HG03354 (cell line): Measurements from ENCODE around the gene NTM.

Experiments used
- ATAC-seq: cut with Tn5 transposase; IDR thresholded peaks from one replicate; pipeline ENCODE4 v1.9.1; 2021; ENCODE audit warnings: mild to moderate bottlenecking; ENCODE audit not compliant: unreplicated experiment, poor library complexity, severe bottlenecking

NTM gene

DNA sequence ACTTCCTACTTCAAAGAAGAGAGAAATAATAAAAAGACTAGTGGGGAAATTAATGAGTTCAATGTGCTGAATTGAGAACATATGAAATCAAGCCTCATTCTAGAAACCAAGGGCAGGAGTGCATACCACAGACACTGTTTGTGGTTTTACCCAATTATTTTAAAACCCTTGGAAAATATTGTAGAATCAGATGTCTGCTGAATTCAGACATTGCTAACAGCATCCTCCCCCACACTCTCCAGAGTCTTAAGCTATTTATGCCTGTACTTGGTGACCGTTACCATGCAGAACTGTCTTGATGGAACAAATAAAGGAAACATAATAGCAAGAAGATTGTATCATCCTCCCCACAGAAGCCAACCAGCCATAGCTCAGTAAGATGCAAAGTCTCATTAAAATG lies 850.1 kb downstream of the NTM start:
- ATAC-seq, result no peak

- no peak for ATAC-seq
These were observed 851.9 kb downstream of the NTM start for GRCh38 chr11:132222345-132222744.

- no peak for ATAC-seq
These were observed 856.1 kb downstream of the NTM start for GRCh38 chr11:132226522-132226921.

- ATAC-seq, result no peak
These were observed 858.4 kb downstream of the NTM start for GRCh38 chr11:132228746-132229325.

DNA sequence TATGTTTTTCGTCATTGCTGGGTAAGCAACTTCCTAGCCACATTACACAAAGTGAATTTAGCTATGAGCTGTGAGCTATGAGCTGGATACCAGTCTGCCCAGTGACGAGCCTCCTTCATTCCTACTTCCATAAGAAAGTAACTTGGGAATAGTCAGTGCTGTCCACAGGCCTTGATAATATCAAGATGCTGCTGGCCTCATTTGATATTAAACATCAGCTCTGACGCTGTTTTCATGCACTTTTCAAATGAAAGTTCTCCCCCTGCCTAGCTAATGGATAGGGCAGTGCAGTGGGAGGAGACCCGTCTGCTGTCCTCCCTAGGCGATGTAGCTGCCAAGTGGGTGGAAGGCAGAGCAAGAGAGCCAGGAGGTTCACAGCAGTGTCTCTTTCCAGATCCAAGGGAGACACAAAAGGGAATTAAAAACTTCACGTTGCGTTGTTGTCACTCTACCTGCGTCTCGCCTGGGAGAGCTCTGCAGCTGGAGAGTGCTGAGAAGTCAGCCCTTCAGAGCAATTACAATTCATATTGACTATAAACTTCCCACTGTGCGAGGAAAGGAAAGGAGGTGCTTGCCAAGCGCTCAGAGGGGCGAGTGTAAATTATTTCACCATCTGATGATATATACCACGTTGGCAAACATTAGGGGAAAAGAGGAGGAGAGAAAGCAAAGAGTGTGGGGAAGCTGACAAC lies 861.4 kb downstream of the NTM start:
- no peak for ATAC-seq

- no peak for ATAC-seq
These were observed 864.5 kb downstream of the NTM start for GRCh38 chr11:132234878-132235277.

GRCh38 chr11:132237781-132238180 lies 867.4 kb downstream of the NTM start:
- no peak for ATAC-seq

DNA sequence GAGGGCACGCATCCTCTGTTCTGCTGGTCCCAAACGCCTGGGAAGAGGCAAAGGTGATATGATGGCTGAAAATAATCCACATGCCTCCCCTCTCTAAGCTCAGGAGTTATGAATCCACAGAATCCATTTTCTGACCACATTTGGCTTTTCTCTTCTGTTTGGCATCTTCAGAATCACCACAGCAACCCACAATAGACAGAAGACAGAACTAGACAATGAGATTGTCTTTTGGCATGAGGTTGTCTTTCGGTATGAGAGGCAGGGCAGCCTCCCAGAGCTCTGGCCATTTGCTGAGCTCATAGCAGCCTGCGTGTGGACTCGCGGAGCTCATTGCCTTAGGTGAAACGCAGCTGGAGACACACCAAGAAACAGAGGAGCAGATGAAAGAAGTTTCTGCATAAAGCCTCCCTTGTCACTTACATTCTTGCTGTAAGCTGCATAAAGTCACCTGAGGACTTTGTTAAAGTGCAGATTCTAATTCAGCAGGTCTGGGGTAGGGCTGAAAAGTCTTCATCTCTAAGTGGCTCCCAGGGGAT lies 868.0 kb downstream of the NTM start:
- ATAC-seq, result no peak

DNA sequence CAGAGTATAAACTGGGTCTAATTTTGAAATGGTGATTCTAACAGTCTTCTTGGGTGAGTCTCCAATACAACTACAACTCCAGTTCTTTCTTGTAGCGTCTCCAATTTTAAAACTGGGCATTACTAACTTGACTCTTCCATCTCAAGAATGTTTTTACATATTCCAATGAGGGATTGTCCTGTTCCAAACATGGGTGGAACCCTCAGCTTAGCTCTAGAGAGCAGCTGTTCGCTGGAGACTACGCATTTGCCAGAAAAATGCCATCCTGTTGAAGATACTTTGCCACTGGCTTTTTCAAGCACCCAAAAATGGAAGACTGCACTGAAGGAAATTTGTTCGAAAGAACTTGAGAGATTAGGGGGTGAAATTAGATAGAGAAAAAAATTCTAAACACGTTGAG lies 870.0 kb downstream of the NTM start:
- no peak for ATAC-seq

GRCh38 chr11:132242632-132243031 lies 872.2 kb downstream of the NTM start:
- no peak for ATAC-seq

GRCh38 chr11:132244846-132245245 lies 874.4 kb downstream of the NTM start:
- ATAC-seq, result no peak

DNA sequence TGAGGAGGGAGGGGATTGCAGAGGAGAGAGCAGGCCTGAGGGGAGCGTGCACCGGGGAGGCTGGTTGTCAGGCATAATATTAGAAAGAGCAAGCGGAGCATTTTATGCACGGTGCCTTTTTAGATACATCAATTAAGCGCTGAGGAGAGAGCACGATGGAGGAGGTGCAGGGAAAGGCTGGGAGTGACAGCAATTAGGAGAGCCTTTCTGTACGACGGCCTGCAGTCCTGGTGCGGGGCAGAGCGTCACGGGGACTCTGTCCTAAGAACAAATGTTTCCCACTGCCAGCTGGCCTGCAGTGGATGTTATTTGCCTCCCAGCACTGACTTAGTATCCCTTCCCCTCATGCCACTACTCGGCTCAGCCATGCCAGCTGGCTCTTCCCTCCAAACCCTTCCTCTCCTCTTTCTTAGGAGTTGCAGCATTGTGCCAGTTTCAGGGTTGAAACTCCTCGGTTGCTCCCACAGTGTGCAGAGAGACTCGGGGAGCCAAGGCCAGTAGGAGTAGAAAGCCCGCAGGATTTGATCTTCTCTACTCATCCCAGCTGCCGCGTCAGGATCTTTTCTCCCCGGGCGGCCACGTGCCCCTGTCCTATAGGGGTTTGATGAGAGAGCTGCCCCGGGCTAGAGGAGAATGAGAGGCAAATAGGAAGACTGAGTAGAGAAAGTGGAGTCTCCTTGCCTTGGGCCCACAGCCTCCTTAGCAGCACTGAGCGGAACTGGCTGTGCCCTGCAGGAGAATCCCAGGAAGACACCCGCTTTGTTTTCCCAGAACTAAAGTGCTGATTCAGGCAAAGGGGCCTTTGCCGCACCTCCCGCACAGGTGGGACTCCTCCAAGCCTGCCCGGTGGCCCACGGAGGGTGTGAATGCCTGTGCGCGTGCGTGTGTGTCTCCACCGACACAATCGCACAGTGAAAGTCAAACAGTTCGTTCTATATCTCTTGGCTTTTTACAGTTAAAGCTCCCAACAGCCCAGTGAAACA lies 875.3 kb downstream of the NTM start:
- ATAC-seq, result no peak

GRCh38 chr11:132248580-132248979 lies 878.2 kb downstream of the NTM start:
- ATAC-seq, result no peak

DNA sequence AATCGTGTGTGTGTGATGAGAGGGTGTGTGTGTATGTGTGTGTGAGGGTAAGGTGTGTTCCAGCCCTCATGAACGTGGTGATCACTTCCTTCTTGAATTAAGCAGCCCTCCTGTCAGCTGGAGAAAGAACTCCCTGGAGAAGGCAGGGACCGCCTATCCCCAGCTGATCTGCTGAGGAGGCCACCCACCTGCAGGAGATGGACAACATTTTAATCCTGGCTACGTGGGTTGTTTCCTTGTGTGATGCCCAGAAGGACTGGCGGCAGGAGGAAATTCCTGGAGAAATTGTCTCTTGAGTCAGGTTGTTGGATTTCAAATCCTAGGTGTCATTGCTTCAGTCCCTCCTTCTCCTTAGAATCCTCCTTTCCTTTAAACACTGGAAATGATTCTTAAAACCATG lies 878.8 kb downstream of the NTM start:
- no peak for ATAC-seq

DNA sequence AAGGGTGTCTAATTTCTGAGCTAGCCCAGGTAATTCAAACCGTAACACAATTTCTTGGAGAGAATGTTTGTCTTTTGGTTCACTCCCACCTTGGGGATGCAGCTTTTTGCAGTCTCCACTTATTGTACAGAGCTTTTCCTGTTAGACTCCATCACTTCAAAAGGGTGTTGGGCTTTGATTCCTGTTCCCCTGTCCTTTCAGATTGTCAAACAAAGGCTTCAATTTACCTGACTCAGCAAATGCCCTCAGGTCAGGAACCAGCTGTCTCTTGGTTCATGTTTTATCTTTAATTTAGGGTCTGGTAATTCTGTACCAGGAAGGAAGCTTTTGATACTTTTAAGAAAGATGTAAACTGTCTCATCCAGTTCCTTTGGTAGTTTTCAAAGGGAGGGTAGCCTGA lies 880.6 kb downstream of the NTM start:
- no peak for ATAC-seq

DNA sequence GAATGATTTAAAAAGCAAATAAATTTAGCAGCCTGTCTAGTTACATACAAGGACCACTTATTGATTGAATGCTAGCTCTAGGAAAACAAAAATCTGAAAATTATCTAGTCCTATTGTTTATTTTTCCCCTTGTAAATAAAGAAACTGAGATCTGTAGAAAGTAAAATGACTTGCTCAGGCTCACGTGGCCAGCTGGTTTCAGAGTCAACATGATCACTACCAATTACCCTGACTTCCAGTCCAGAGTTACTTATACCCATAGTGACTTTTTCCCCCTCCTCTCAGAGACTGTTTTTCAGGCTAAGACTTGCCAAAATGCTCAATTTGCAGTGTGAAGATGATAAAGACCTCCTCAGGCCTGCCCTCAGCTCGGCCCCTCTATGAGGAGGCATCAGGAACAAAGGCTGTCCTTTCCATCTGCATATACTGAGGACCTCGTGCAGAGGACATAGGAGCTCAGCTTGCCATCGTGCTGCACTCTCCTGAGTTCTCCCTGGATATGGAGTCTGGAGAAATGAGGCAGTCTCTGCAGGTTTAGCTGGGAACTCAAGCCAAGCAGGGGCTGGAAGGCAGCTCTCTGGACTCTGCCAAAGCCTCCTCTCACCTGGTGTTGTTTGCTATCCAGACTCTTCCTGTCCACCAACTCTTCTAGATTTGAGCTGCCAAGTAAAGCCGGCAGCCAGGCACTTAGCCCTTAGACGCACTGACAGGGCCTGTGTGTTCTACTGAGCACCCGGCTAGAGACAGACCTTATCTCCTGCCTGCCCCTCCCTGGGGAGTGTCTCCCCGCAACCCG lies 883.3 kb downstream of the NTM start:
- no peak for ATAC-seq

GRCh38 chr11:132254906-132255305 lies 884.5 kb downstream of the NTM start:
- no peak for ATAC-seq

DNA sequence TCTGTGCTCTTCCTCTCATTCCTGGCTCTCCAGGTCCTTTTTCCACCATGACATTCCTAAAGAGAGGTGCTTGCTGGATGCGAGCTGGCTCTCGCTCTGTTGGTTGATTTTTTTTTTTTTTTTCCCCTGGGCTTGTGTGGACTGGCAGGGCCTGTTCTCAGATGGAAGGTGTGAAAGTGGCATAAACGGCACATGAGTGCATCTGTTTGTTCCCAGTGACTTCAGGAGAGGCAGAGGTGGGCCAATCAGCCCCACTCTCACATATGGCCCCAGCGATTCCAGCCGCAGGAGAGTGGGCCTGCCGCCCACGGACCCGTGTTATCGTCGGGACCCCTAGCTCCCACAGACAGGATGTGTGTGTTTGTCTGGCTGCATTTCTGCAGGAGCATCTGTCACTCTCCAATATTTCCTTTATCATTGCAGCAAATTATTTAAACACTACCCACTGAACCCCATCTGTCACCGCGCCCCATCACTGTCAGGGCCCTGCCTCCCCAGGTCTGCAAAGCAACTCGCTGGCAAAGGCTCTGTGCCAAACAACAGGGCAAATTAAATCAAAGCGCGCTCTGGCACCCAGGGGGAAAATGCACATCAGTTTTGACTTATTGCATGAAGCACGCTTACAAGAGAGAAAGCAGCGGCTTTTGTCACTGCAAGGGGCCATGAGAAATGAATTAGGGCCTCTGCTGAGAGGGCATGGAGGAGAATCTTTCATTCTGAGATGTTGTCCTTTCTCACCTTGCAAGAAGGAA lies 886.3 kb downstream of the NTM start:
- ATAC-seq, result no peak

DNA sequence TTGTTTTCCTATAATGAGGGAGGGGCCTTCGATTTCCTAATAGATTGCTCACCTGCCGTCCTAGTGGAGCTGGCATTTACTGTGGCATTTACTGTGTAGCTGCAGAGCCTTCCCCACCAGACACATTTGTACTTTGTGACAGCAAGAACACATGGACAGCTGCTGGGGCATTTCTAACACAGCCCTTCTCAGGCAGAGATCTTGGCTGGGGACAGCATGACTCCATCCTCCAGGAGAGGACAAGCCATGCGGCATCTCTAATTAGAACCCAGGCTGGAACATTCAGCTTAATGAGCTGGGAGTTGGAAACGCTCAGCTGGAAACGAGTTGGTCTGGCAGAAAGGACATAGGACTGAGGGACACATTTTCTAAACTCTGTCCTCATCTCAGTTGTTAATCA lies 887.5 kb downstream of the NTM start:
- no peak for ATAC-seq
